WTC11 (cell line): ENCODE measurements around the gene NCS1. TPM values are rescaled to one million over a fixed set of nuclear protein-coding genes. Genes with fewer than 3 reads are reported as not detected.

ENCODE experiments used
- ATAC-seq: fragments of 200-7000 bp; cut with Tn5 transposase; 2 replicates; pipeline ENCODE4 v1.10.0; 2021; ENCODE audit warnings: mild to moderate bottlenecking, moderate library complexity
- CTCF ChIA-PET: fragments of 300-600 bp; sonication (Branson Sonifier 250); formaldehyde crosslinking; loops from one replicate; lab custom pipeline; 2021; ENCODE audit warnings: antibody characterized with exemption; lab: Charles Lee
- POLR2A ChIA-PET: fragments of 350-600 bp; sonication (Branson Sonifier 250); formaldehyde crosslinking; loops from one replicate; lab custom pipeline; 2021; ENCODE audit warnings: antibody characterized with exemption; lab: Charles Lee
- DNase-seq: peaks from one replicate; pipeline ENCODE4 v3.0.0; 2021; ENCODE audit warnings: low spot score
- H3K27ac Mint-ChIP-seq: 2 replicates; pipeline ENCODE4 v1.8.0; 2021; ENCODE audit warnings: mixed read lengths
- H3K27me3 Mint-ChIP-seq: 2 replicates; pipeline ENCODE4 v1.8.0; 2021; ENCODE audit warnings: low read depth, mild to moderate bottlenecking, moderate library complexity, mixed read lengths
- H3K36me3 Mint-ChIP-seq: 2 replicates; pipeline ENCODE4 v1.8.0; 2021; ENCODE audit warnings: mixed read lengths
- H3K4me1 Mint-ChIP-seq: 2 replicates; pipeline ENCODE4 v1.8.0; 2022; ENCODE audit warnings: mixed read lengths
- H3K4me3 Mint-ChIP-seq: 2 replicates; pipeline ENCODE4 v1.8.0; 2021; ENCODE audit warnings: mild to moderate bottlenecking, moderate library complexity, mixed read lengths
- H3K9me3 Mint-ChIP-seq: 2 replicates; pipeline ENCODE4 v1.8.0; 2021; ENCODE audit warnings: mixed read lengths
- FOXK1 ChIP-seq: sonication (generic); formaldehyde crosslinking; IDR thresholded peaks from 2 replicates; pipeline ENCODE4 v1.8.0; 2022; ENCODE audit warnings: mild to moderate bottlenecking, moderate library complexity, missing genetic modification reagents
- TP53 ChIP-seq: sonication (generic); formaldehyde crosslinking; IDR thresholded peaks from 2 replicates; pipeline ENCODE4 v1.8.1; 2023; ENCODE audit warnings: mild to moderate bottlenecking, missing genetic modification reagents
- ZNF317 ChIP-seq: sonication (generic); formaldehyde crosslinking; IDR thresholded peaks from 2 replicates; pipeline ENCODE4 v1.8.1; 2023; ENCODE audit warnings: low read depth, mild to moderate bottlenecking, moderate library complexity, missing genetic modification reagents, borderline replicate concordance
- ZNF396 ChIP-seq: fragments of 250-450 bp; sonication (Bioruptor Pico); IDR thresholded peaks from 2 replicates; pipeline ENCODE4 v1.8.0; 2021; ENCODE audit warnings: mild to moderate bottlenecking, moderate library complexity, borderline replicate concordance
- total RNA-seq: library from RNA; stranded (reverse); gene quantifications from 3 replicates; pipeline ENCODE4 v1.2.3, GENCODE V29; 2021
- TF ChIP-seq, protein P1 (sequence below): fragments of 250-450 bp; sonication (Bioruptor Pico); IDR thresholded peaks from 2 replicates; pipeline ENCODE4 v1.9.0; 2021; ENCODE audit warnings: mild to moderate bottlenecking
- TF ChIP-seq, protein P2 (sequence below): sonication (generic); formaldehyde crosslinking; IDR thresholded peaks from 2 replicates; pipeline ENCODE4 v1.8.0; 2022; ENCODE audit warnings: mild to moderate bottlenecking, missing genetic modification reagents
- TF ChIP-seq, protein P3 (sequence below): sonication (generic); formaldehyde crosslinking; IDR thresholded peaks from 2 replicates; pipeline ENCODE4 v1.8.1; 2023; ENCODE audit warnings: mild to moderate bottlenecking, moderate library complexity, missing genetic modification reagents
- TF ChIP-seq, protein P4 (sequence below): fragments of 250-450 bp; sonication (Bioruptor Pico); conservative IDR thresholded peaks from 2 replicates; pipeline ENCODE4 v1.9.0; 2021; ENCODE audit warnings: mild to moderate bottlenecking
- TF ChIP-seq, protein P5 (sequence below): fragments of 250-450 bp; sonication (Bioruptor Pico); IDR thresholded peaks from 2 replicates; pipeline ENCODE4 v2.1.2; 2022; ENCODE audit warnings: mild to moderate bottlenecking, moderate library complexity
- TF ChIP-seq, protein P6 (sequence below): sonication (generic); formaldehyde crosslinking; IDR thresholded peaks from 2 replicates; pipeline ENCODE4 v1.8.1; 2023; ENCODE audit warnings: mild to moderate bottlenecking, missing genetic modification reagents, borderline replicate concordance

Gene NCS1
- total RNA-seq, 1 experiment from 2014 or later, result 32.4 TPM

DNA sequence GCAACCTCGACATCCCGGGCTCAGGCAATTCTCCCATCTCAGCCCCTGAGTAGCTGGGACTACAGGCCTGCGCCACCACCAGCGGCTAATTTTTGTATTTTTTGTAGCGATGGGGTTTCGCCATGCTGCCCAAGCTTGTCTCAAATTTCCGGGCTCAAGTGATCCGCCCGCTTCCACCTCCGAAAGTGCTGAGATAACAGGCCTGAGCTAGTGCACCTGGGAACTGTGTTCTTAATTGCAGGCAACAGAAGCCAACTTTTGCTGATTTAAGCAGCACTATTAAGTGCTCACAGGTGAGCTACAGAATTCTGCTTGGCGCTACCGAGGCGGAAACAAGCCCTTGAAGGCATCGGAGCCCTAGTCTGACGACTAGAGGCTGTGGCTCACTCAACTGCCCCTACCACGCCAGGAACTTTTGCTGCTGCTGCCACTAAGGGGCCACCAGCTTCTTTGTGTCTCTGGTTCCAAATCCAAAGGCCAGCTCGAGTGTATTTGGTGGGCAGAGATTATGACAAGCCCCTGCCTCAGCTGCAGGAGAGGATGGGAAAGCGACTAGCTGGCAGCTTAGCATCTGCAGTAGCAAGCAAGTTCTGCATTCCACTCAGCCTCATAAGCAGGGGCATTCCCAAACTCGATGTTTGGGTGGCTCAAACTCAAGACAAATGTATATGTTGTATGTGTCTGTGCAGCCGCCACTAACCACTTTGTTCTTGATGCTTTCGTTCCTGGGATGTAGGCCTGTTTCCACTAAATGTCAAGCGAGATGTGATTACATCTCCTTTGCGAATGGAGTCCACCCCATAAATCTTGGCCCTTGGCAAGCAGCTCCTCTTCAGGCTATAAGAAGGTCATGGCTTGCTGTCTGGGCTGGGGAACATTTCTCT, 82.8 kb downstream of the NCS1 start:
- Mint-ChIP-seq H3K4me3 (no peak overlapping the region), H3K27me3 (no peaks in the 10 kb centered on the region; the same call in 1 of the 2 replicates), H3K27ac (no peak overlapping the region)
- no peak for DNase-seq
- CTCF ChIA-PET, result interaction anchor here (1.0 to 1.8 kb wide), 7 partner anchors 9 to 206 kb away, joined by 3 to 9 read pairs (median 6); no protein-coding TSS in a partner anchor
- POLR2A ChIA-PET, result no interaction called here
- no peak for ATAC-seq
- TF ChIP-seq, protein P1, sequence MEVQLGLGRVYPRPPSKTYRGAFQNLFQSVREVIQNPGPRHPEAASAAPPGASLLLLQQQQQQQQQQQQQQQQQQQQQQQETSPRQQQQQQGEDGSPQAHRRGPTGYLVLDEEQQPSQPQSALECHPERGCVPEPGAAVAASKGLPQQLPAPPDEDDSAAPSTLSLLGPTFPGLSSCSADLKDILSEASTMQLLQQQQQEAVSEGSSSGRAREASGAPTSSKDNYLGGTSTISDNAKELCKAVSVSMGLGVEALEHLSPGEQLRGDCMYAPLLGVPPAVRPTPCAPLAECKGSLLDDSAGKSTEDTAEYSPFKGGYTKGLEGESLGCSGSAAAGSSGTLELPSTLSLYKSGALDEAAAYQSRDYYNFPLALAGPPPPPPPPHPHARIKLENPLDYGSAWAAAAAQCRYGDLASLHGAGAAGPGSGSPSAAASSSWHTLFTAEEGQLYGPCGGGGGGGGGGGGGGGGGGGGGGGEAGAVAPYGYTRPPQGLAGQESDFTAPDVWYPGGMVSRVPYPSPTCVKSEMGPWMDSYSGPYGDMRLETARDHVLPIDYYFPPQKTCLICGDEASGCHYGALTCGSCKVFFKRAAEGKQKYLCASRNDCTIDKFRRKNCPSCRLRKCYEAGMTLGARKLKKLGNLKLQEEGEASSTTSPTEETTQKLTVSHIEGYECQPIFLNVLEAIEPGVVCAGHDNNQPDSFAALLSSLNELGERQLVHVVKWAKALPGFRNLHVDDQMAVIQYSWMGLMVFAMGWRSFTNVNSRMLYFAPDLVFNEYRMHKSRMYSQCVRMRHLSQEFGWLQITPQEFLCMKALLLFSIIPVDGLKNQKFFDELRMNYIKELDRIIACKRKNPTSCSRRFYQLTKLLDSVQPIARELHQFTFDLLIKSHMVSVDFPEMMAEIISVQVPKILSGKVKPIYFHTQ (CRISPR knock-in tag), result no peak
- TF ChIP-seq, protein P2, sequence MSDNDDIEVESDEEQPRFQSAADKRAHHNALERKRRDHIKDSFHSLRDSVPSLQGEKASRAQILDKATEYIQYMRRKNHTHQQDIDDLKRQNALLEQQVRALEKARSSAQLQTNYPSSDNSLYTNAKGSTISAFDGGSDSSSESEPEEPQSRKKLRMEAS (CRISPR knock-in tag), result no peak
- TF ChIP-seq, protein P3, sequence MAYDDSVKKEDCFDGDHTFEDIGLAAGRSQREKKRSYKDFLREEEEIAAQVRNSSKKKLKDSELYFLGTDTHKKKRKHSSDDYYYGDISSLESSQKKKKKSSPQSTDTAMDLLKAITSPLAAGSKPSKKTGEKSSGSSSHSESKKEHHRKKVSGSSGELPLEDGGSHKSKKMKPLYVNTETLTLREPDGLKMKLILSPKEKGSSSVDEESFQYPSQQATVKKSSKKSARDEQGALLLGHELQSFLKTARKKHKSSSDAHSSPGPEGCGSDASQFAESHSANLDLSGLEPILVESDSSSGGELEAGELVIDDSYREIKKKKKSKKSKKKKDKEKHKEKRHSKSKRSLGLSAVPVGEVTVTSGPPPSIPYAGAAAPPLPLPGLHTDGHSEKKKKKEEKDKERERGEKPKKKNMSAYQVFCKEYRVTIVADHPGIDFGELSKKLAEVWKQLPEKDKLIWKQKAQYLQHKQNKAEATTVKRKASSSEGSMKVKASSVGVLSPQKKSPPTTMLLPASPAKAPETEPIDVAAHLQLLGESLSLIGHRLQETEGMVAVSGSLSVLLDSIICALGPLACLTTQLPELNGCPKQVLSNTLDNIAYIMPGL (CRISPR knock-in tag), result no peak
- TF ChIP-seq, protein P4, sequence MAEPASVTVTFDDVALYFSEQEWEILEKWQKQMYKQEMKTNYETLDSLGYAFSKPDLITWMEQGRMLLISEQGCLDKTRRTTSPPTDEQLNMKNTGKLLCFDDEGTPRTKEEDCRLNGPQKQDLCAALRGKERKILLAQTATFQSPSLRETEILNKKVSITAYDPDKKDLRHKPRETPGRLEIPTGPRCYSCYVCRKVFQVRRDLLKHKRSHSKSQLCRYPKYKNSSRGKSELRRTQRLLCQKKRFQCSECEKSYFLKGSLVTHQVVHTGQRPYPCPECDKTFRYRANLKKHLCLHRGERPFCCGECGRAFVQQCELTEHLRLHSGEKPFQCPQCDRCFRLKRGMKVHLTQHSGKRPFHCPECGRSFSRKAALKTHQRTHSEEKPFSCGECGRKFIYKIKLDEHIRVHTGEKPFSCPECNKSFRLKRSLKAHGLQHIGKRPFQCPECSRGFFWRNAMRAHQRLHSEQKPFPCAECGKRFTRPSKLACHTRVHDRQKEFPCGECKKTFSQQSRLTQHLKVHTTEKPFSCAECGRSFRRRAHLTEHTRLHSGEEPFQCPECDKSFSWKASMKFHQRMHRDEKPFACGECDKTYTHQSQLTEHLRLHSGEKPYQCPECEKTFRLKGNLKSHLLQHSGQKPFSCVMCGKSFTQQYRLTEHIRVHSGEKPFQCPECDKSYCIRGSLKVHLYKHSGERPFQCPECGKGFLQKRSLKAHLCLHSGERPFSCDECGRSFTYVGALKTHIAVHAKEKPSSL (CRISPR knock-in tag), result no peak
- TF ChIP-seq FOXK1 (CRISPR knock-in tag) (no peak), TP53 (CRISPR knock-in tag) (no peak), ZNF396 (CRISPR knock-in tag) (no peak), ZNF317 (CRISPR knock-in tag) (no peak)
- TF ChIP-seq, protein P5, sequence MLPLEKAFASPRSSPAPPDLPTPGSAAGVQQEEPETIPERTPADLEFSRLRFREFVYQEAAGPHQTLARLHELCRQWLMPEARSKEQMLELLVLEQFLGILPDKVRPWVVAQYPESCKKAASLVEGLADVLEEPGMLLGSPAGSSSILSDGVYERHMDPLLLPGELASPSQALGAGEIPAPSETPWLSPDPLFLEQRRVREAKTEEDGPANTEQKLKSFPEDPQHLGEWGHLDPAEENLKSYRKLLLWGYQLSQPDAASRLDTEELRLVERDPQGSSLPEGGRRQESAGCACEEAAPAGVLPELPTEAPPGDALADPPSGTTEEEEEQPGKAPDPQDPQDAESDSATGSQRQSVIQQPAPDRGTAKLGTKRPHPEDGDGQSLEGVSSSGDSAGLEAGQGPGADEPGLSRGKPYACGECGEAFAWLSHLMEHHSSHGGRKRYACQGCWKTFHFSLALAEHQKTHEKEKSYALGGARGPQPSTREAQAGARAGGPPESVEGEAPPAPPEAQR (CRISPR knock-in tag), result no peak
- TF ChIP-seq, protein P6, sequence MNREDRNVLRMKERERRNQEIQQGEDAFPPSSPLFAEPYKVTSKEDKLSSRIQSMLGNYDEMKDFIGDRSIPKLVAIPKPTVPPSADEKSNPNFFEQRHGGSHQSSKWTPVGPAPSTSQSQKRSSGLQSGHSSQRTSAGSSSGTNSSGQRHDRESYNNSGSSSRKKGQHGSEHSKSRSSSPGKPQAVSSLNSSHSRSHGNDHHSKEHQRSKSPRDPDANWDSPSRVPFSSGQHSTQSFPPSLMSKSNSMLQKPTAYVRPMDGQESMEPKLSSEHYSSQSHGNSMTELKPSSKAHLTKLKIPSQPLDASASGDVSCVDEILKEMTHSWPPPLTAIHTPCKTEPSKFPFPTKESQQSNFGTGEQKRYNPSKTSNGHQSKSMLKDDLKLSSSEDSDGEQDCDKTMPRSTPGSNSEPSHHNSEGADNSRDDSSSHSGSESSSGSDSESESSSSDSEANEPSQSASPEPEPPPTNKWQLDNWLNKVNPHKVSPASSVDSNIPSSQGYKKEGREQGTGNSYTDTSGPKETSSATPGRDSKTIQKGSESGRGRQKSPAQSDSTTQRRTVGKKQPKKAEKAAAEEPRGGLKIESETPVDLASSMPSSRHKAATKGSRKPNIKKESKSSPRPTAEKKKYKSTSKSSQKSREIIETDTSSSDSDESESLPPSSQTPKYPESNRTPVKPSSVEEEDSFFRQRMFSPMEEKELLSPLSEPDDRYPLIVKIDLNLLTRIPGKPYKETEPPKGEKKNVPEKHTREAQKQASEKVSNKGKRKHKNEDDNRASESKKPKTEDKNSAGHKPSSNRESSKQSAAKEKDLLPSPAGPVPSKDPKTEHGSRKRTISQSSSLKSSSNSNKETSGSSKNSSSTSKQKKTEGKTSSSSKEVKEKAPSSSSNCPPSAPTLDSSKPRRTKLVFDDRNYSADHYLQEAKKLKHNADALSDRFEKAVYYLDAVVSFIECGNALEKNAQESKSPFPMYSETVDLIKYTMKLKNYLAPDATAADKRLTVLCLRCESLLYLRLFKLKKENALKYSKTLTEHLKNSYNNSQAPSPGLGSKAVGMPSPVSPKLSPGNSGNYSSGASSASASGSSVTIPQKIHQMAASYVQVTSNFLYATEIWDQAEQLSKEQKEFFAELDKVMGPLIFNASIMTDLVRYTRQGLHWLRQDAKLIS (CRISPR knock-in tag), result no peak
- TF ChIP-seq, all 79 proteins: peak for 0
- Mint-ChIP-seq H3K36me3 (peaks cover 11% of the 10 kb centered on the region), H3K9me3 (peaks cover 18% of the 10 kb centered on the region), H3K4me1 (peaks cover 7% of the 10 kb centered on the region; the same call in 1 of the 2 replicates)
